ENCODE results near the gene CTDNEP1. TPM values are rescaled to one million over a fixed set of nuclear protein-coding genes. Genes with fewer than 3 reads are reported as not detected.
"Not testable (repeated sequence)": the region's sequence is repeated elsewhere in the genome, so short reads cannot be mapped to it uniquely, and the experiment has no call there.

The CTDNEP1 gene
- total and polyA plus RNA-seq, 7 donors, result 171 to 332 (median 217) TPM

DNA sequence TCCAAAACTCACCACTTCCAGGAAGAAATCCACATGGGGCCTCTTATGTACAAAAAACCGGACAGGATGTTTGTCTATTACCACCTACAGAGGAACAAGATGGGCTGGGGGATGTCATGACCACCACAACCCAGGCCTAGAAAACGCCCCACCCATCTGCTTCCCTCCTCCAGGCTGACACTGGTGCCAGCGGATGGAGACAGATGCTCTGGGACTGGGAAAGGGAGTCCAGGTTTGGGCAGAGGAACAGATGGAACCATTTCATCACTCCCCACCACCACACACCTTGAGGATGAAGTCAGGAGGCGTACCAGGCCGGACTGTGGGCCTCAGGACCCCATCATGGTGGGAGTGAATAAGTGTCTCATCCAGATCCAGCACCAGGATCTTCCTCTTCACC, 4.8 kb downstream of the CTDNEP1 start:
- ATAC-seq (no peak), DNase-seq (no peak)
- intact Hi-C loops (cut with DNase I), result loop anchor here (10.0 kb wide), 2 partner anchors 318 to 898 kb away; partner anchors contain the start of gene SENP3 (in 1 of the 2)
- H3K27ac ChIP-seq, result peak overlapping the region; percentile 99
- no peak overlapping the region for H3K4me3 ChIP-seq
- peaks cover 37% of the 10 kb centered on the region for H3K4me1 ChIP-seq
- no peaks in the 10 kb centered on the region for H3K9me3 ChIP-seq
- no peak for TF ChIP-seq CTCF (IDR thresholded peaks at IDR 0.05)
- no peaks in the 10 kb centered on the region for H3K27me3 ChIP-seq (ENCODE audit: insufficient read depth in 3 of 3, low read length in 2 of 3)
- peaks cover 0 to 40% of the 10 kb centered on the region in 2 donors for H3K36me3 ChIP-seq (ENCODE audit: insufficient read depth in 1 of 2, low read depth in 1 of 2)
- 87 to 91% (median 91%) methylated on average over 5 of the region's 5 CpGs for WGBS, 3 donors

DNA sequence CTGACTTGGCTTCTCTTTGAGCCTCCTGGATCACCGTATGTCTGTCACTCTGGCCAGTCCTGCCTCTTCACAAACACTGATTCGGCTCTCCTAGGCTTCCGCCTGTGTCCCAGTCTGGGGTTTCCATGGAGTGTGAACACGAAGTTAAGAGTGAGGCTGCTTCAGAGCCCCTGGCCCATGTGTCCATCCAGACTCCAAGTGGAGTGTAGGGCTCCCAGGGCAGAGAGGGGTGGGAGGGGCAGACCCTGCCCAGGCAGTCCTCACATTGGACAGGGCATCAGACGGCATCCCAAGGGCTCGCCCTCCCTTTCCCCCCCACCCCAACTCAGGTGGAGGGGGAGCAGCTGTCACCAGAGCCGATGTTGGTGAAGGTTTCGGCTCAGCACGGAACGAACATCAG, 7.7 kb downstream of the CTDNEP1 start:
- peaks cover 39% of the 10 kb centered on the region for H3K4me1 ChIP-seq
- H3K27ac ChIP-seq, result peak overlapping the region; percentile 87
- H3K9me3 ChIP-seq; DNase-seq; H3K27me3 ChIP-seq (ENCODE audit: insufficient read depth in 3 of 3, low read length in 2 of 3); ATAC-seq: not testable (repeated sequence)
- H3K36me3 ChIP-seq (ENCODE audit: insufficient read depth in 1 of 2, low read depth in 1 of 2), result peaks cover 7 to 55% of the 10 kb centered on the region in 2 donors
- intact Hi-C loops (cut with DNase I), result loop anchor here (2.0 to 10.0 kb wide), 3 partner anchors 37 to 901 kb away; partner anchors contain the start of genes SENP3 (in 1 of the 2) and SLC2A4 (in 1 of the 2)
- H3K4me3 ChIP-seq, result peak overlapping the region; percentile 96
- WGBS, 3 donors, result 48 to 76% (median 58%) methylated on average over 9 to 10 of the region's 10 CpGs

- intact Hi-C loops (cut with DNase I), result loop anchor here (2.0 to 10.0 kb wide), 3 partner anchors 37 to 901 kb away; partner anchors contain the start of genes SENP3 (in 1 of the 2) and SLC2A4 (in 1 of the 2)
- WGBS, 3 donors, result 23 to 24% (median 24%) methylated on average over 2 of the region's 2 CpGs
- Histone ChIP-seq H3K4me3 (peak overlapping the region; percentile 96), H3K4me1 (peaks cover 35% of the 10 kb centered on the region), H3K36me3 (ENCODE audit: insufficient read depth in 1 of 2, low read depth in 1 of 2) (peaks cover 7 to 55% of the 10 kb centered on the region in 2 donors), H3K27ac (peak overlapping the region; percentile 87), H3K27me3 (ENCODE audit: insufficient read depth in 3 of 3, low read length in 2 of 3) (no peaks in the 10 kb centered on the region), H3K9me3 (no peaks in the 10 kb centered on the region)
- ATAC-seq, result no peak
- no peak for DNase-seq
- TF ChIP-seq CTCF (IDR thresholded peaks at IDR 0.05), result no peak
Measured at GRCh38 chr17:7243453-7243729, 8.1 kb downstream of the CTDNEP1 start.

DNA sequence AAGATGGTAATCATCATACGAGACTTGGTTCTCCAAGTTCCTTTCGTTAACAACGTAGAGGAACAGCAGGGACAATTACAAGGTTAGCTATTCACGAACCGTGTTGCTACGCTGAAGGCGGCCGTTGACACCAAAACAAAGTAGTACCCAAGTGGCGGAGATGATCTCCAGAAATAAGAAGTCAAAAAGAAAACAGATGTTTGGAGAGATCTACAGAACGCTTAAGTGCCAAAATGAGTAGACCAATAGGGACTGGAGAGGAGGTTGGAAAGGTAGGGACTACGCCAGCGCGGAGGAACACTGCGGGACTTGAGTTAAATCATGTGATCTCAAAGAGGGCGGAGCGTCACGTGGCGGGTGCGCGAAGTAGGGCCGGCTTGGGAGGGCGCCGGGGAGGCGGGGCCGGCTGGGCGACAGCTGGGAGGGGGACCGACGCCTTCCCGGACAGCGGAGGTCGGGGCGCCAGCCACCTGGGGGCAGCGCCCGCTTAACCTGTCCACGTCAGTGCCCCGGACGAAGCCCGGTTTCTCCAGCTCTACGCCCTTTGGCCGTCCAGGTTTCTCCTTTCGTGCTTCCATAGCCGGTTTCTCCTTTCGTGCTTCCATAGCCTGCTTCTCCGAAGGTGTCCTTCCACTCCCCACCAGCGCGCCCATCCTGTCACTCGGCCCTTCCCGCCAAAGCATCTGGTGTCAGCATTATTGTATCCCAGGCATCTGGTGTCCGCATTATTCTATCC, 8.6 kb downstream of the CTDNEP1 start:
- peak; percentile 65 to 75 (median 66) for ATAC-seq
- 0 to 1% (median 1%) methylated on average over 38 to 49 of the region's 49 CpGs for WGBS, 3 donors
- peak overlapping the region; percentile 87 for H3K27ac ChIP-seq
- intact Hi-C loops (cut with DNase I), result loop anchor here (2.0 to 10.0 kb wide), 3 partner anchors 38 to 902 kb away; partner anchors contain the start of genes SENP3 (in 1 of the 2) and SLC2A4 (in 1 of the 2)
- TF ChIP-seq CTCF (IDR thresholded peaks at IDR 0.05), result peak; percentile 12
- peak overlapping the region; percentile 96 for H3K4me3 ChIP-seq
- H3K9me3 ChIP-seq, result no peaks in the 10 kb centered on the region
- peaks cover 30% of the 10 kb centered on the region for H3K4me1 ChIP-seq
- no peaks in the 10 kb centered on the region for H3K27me3 ChIP-seq (ENCODE audit: insufficient read depth in 3 of 3, low read length in 2 of 3)
- DNase-seq, result peak; percentile 97 to 98
- peaks cover 7 to 55% of the 10 kb centered on the region in 2 donors for H3K36me3 ChIP-seq (ENCODE audit: insufficient read depth in 1 of 2, low read depth in 1 of 2)
